Right renal cortex interstitium (tissue), 3 donors: Measurements from ENCODE around the gene EML1. TPM values are rescaled to one million over a fixed set of nuclear protein-coding genes. Genes with fewer than 3 reads are reported as not detected.

Source experiments
- DNase-seq, 3 donors: peaks; one replicate each; pipeline ENCODE4 v3.0.0-alpha.2; 2013; ENCODE audit warnings: low read depth in 3 of 3, low spot score in 2 of 3
- polyA plus RNA-seq, 3 donors: library from polyadenylated mRNA; unstranded; fragments of 120-200 nt; gene quantifications; one replicate each; pipeline ENCODE4 v1.2.1, GENCODE V29; 2013; ENCODE audit not compliant: insufficient read length in 3 of 3

EML1 gene
- polyA plus RNA-seq, 3 donors: 37.6 to 44.8 (median 38.0) TPM

DNA sequence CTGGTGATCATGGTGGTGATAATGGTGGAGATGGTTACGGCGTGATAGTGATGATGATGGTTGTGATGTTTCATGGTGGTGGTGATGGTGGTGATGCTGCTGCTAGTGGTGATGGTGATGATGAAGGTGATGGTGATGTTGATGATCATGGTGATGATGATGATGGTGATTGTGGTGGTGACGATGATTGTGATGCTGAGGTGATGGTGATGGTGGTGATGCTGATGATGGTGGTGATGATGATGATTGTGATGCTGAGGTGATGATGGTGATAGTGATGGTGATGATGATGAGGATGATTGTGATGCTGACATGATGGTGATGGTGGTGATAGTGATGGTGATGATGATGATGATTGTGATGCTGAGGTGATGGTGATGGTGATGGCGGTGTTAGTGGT lies 158.8 kb downstream of the EML1 start:
- no peak for DNase-seq

DNA sequence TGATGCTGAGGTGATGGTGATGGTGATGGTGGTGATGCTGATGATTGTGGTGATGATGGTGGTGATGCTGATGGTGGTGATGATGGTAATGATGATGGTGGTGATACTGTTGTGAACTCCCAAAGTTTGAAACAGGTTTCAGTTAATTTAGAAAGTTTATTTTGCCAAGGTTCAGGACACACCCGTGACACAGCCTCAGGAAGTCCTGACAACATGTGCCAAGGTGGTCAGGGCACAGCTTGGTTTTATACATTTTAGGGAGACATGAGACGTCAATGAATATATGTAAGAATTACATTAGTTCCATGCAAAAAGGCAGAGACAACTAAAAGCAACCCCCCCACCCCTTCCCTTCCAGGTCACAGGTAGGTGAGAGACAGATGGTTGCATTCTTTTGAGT lies 159.2 kb downstream of the EML1 start:
- DNase-seq: no peak

DNA sequence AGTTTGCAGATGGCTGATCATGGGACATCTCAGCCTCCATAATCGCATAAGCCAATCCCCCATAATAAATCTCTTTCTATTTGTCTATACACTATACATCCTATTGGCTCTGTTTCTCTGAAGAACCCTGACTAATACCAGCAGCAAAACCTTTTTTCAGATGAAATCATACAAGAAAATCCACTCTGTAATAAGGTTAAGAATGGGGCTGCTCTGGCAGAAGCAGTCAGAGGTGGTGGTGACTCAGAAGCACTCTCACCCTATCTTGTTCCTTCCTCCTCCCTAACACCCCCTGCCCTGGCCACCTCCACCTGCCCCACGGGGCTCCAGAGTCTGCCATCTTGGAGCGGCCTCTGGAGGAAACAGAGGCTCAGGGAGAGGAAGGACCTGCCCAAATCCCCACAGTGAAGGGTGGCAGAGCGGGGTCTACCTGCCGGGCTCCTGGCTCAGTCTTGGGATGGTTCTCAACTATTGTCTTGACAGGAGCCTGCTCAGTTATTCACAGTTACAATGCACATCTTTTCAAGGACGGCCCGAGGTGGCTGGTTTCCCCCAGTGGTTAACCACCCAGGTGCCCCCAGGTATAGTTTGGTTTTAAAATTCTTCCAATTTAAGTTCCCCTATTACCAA lies 162.7 kb downstream of the EML1 start:
- DNase-seq: no peak

DNA sequence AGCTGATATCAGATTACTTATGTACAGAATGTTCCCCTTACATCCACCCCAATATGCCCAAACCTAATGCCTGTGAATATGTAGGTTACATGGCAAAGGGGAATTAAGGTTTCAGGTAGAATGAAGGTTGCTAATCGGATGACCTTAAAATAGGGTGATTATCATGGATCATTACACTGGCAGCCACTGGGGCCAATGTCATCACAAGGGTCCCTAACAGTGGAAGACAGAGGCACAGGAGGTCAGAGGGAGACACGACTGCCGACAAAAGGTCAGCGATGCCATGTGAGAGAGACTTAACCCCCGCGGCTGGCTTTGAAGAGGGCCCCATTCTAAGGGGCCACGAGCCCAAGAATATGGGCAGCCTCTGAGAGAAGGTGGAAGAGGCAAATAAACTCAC lies 165.2 kb downstream of the EML1 start:
- DNase-seq: no peak

DNA sequence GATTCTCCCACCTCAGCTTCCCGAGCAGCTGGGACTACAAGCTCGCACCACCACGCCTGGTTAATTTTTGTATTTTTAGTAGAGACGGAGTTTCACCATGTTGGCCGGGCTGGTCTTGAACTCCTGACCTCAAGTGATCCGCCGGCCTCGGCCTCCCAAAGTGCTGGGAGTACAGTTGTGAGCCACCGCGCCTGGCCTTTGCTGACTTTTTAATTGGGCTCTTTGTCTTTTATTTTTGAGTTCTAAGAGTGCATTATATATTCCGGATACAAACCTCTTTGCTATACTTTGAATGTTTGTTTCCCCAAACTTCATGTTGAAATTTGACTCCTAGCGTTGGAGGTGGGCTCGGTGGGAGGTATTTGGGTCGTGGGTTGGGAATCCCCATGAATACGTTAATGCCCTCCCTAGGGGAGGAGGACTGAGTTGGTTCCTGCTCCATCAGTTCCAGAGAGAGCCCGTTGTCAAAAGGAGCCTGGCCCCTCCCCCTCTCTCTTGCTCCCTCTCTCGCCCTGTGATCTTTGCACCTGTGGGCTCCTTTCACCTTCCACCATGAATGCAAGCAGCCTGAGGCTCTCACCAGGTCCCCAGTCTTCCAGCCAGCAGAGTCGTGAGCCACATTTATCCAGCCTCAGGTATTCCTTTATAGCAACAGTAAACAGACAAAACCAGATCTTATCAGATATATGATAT lies 168.8 kb downstream of the EML1 start:
- no peak for DNase-seq

DNA sequence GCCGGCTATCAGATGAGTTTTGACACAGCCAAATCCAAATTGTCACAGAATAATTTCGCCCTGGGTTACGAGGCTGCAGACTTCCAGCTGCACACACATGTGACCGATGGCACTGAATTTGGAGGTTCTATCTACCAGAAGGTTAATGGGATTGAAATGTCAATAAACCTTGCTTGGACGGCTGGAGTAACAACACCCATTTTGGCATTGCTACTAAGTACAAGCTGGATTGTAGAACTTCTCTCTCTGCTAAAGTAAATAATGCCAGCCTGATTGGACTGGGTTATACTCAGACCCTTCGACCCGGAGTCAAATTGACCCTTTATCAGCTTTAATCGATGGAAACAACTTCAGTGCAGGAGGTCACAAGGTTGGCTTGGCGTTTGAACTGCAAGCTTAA lies 171.8 kb downstream of the EML1 start:
- DNase-seq: no peak

DNA sequence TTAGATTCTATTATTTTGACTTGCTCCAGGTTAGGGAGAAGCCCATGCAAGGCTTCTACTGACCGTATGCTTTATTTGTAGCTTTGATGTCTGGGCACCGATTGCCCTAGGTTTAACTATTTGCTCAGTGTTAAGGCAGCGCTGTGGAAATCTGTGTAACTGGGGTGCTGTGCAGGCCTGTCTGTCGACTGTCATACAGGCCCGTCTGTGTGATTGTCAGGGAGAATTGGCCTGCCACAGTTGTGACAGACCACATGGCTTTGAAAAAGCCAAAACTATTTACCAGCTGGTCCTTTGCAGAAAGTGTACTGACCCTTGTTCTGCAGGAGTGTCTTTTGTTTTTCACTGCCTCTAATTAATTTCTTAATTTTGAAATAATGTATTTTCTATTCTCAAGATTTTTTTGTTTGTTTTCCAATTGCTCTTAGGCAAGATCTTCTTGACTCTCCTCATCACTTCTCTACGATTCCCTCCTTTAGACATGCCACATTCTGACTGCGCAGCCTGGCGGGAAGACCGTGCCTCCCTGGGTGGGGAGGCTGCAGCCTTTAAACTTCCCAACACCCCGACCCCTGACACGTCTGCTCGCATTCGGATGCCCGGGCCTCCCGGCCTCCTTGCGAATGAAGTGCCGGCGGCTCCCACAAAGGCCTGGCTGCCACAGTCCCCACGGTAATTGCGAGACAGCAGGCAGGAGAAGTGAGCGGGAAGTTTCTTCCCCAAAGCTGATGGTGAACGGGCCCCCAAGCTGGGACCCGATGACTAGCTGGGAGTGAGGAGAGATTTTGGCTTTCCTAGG lies 173.0 kb downstream of the EML1 start:
- no peak for DNase-seq

DNA sequence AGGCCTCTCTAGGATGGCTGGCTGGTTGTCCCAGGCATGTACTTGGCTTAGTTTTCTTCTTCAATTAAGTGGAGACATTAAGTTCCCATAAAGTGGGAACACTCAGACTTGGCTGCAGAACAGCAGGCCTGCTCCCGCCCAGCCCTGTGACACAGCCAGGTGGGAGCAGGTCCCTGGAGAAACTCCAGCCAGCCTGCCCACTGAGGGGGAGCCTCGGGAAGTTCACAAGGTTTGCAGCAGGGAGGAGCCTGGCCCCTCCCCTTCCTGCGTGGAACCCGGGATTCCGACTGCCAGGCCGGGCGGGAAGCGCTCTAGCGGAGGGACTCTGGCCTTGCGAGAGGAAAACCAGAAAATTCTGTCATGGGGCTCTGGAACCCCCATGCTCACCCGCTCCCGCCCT lies 173.7 kb downstream of the EML1 start:
- no peak for DNase-seq

DNA sequence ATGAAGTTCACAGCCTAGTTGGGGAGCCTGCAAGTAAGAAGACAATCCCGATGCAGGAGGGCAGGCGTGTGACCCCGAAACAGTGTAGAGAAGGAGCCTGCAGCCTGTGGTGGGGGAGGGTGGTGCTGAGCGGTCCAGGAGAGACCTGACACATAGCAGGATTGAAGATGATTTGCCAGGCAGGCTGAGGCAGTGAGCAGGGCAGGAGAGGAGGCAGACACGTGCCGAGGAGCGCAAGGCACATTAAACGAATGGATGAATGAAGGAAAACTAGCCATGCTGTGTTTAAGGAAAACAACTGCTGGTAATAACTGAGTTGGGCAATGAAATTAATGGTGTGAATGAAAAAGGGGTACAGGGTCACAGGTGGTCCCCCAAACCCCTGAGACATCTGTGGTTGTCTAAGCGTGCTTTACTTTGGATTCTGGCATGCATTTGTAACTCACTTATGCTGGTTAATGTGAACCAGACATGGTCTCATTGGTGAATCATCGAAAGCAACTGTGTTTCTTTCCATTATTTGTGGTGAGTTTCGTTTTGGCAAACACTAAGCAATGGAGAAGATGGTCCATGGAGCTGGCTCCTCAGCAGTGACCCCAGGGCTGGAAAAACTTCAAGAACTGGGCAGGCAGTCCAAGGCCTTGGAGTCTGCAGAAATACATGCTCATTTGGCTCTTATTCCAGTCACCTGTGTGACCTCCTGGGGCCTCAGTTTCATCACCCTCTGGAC lies 175.1 kb downstream of the EML1 start:
- no peak for DNase-seq

DNA sequence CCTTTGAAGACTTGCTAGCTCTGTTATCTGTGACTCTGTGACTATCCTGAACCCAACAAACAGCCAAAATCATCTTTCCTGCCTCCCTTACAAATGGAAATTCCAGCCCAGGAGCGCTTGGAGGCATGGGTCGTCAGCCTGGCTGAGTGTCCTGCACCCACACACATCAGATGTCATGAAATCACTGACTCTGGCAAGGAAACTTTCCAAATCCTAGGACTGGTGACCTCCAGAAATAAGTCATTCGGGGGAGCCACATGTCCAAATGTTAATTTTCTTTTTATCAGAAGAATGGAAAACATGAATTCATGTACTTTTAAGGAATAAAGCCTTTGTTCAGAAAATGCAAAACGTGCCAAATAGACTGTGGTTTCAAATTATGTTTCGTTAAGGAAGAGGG lies 175.7 kb downstream of the EML1 start:
- DNase-seq: no peak

DNA sequence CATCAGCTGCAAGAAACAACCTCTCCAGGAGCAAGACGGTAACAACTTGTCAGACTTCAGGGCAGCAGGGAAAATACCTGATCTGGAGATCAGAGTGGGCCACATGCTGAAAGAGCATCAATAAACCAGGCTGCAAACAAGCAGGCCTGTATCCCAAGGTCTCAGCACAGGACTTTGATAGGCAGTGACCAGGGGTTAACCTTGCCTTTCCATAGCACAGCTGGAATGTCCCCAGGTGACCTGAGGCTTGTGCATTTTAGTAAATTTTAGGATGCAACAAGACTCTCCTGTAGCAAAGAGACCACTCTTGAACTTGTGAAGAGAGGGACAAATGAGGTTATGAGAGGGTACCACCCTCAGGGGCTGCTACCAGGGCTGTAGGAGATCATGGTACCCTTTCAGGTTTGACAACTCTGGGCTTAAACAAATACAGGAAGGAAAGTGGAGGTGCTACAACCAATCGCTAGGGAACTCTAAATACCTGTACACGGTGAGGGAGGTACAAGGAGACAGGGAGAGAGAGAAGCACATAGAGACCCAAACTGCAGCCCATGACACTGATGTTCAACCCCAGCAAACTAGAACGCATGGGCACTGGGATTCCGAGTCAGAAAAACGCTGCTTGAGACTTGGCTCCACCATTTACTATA lies 176.6 kb downstream of the EML1 start:
- no peak for DNase-seq

DNA sequence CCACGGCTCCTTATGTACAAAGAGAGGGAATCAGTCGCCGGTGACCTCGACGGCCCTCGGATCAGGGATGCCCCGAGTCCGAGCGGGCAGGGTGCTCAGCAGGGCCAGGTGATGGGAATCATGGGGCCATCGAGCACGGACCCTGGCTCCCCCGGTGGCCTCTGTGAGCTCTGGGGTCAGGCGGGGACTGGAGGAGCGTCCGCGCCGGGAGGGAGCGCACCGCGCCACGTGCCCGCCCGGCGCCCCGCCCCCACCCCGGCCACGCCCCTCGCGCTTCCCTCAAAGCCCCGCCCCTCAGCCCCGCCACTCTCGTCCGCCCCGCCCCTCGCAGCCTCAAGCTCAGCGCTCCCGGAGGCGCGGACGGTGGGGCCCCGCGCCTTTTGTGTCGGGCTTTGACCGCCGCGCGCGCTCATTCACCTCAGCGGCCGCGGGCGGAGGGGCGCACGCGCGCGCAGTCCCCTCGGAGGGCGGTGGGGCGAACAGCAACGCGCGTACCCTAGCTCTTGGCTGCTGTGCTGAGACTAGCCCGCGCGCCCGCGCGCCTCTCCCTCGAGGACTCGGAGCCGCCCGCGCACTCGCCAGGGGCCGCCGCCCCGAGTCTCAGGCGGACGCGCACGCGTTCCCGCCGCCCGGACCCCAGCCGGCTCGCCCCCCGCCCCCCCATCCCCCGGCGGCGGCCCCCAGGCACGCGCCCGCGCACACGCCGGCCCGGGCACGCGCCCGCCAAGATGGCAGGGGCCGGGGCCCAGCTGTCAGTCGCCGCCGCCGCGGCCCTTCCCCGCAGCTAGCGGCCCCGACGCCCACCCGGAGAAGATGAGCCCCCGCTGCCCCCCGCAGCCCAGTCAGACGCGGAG lies 178.1 kb downstream of the EML1 start:
- peak; percentile 64 to 68 (median 65) for DNase-seq

DNA sequence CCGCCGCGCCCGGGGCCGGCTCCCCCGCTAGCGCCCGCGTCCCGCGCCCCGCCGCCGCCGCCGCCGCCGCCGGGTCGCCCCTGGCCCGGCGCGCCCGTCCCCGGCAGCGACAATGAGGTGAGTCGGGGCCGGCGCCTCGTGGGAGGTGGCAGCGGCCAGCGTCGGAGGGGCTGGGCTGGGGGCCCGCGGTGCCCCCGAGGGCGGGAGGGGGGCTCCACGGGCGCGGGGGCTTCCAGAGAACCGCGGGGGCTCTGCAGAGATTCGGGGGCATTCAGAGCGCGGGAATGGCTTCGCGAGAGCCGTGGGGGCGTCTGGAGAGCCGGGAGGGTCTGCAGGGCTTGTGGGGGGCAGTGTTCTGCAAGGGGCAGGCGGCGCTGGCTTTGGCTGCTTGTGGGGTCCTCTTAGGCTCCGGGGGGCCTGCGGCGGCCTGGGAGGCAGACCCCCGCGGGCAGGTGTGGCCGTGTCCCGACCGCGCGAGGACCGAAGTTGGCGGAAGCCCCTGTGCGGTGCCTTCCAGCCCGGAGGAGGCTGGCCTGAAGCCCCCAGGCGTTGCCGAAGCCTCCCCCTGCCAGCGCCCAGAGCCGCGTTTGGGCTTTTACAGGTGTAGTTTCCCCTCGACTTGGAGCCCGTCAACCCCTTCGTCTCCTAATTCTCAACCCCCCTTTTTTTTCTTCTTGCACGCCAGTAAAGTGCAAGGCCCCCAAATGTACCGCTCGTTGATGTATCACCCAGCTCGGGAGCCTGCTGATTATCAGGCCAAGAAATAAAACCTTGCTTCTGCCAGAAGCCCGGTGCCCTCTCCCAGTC lies 178.9 kb downstream of the EML1 start:
- no peak for DNase-seq

DNA sequence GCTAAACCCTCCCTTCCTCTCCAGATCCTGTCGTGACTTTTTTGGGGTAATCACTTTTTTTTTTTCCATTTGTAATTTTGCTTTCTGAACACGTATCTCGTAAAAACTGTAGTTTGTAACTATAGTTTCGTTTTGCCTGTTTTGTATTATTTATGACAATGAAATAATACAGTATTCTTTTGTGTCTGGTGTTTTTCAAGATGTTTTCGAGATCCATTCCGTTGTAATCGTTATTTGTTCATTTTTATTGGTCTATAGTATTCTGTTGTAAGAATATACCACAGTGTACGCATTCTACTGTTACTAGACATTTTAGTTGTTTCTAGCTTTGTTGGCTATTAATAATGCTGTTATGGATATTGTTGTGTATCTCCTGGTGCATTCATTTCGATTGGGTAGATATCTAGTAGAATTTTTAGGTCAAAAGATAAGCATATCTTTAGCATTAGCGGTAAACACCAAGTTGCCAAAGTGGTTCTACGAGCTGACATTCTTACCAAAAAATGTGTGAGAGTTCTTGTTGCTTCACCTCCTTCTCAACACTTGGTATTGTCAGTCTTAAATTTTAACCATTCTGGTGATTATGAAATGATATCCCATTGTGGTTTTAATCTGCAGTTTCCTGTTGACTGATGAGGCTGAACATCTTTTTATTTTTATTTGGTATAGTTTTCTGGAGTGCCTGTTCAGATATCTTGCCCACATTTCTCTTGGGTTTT lies 179.7 kb downstream of the EML1 start:
- no peak for DNase-seq

DNA sequence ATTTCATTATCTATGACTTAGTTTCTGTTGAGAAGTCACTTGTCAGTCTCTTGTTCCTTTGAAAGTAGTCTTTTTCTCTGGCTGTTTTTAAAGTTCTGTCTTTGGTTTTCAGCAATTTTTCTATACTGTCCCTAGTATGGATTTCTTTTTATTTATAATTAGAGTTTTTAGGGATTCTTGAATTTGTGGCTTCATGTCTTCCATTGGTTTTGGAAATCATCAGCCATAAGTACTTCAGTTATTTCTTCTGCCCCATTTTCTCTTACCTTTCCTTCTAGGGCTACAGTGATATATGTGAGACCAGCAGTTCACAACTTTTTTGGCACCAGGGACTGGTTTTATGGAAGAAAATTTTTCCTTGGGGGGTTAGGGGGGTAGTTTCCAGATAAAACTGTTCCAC lies 182.0 kb downstream of the EML1 start:
- no peak for DNase-seq

DNA sequence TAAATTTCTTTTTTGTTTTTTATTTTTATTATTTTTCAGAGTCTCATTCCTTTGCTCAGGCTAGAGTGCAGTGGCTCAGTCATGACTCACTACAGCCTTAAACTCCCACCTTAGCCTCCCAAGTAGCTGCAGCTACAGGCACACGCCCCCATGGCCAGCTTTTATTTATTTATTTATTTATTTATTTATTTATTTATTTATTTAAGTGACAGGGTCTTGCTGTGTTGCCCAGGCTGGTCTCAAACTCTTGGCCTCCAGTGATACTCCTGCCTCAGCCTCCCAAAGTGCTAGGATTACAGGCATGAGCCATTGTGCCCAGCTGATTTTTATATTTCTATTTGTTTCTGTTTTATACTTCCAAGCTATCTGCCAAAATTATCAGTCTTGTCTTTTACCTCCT lies 182.8 kb downstream of the EML1 start:
- DNase-seq: no peak

DNA sequence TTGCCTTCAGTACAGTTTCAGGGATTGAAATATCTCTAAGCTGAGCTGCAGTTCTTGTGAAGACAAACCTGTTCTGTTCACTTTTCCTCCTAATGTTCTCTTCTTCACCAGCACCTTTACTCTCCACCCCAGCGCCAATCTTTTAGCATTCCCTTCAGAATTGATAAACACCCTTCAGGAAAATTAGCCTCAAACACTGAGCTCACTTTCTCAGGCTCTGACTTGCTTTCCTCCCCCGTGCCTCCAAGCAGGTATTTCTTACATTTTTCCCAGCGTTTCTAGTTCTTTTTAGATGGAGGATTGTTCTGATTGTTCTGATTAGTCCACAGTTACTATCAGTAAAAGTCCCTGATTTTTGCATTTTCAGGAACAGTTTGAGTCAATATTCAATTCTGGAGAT lies 183.5 kb downstream of the EML1 start:
- no peak for DNase-seq

DNA sequence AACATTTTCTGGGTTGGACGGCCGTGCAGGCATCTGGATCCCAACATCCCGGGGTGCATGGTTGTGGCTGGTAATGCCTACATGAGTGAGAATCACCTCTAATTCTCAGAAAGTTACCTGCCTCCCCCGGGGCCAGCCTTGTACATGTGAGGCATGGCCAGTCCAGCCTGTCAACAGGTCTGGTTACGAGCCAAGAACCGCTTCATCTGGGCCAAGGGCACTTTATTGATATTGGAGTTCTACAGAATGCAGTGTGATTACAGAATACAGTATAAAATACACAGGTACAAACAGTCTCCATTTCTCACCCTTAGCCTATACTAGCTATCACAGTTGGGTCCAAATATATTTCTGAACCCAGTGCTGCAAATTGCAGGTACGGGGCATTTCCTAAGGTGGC lies 187.1 kb downstream of the EML1 start:
- DNase-seq: no peak
